ENCODE measurements around the gene MPP2. TPM values are rescaled to one million over a fixed set of nuclear protein-coding genes. Genes with fewer than 3 reads are reported as not detected.
A peak's percentile ranks its signal among the peaks of the same experiment; 100 is the strongest.

The MPP2 gene
- total RNA-seq, 6 donors from 2014 or later = 0.20 to 2.0 (median 0.74) TPM; not detected in 1

GRCh38 chr17:43882761-43883415 lies 24.4 kb downstream of the MPP2 start:
- Histone ChIP-seq H3K4me1 (peaks cover 0 to 8% (median 5%) of the 10 kb centered on the region in 4 donors), H3K27ac (no peak overlapping the region), H3K27me3 (no peaks in the 10 kb centered on the region), H3K4me3 (no peak overlapping the region), H3K36me3 (no peaks in the 10 kb centered on the region), H3K9me3 (no peaks in the 10 kb centered on the region)
- no peak for TF ChIP-seq POLR2AphosphoS5 (IDR thresholded peaks at IDR 0.05)
- no peak for TF ChIP-seq EP300 (IDR thresholded peaks at IDR 0.05)
- TF ChIP-seq CTCF (IDR thresholded peaks at IDR 0.05) = no peak
- TF ChIP-seq POLR2A (IDR thresholded peaks at IDR 0.05) = no peak
- no peak for DNase-seq
- WGBS, 2 donors = 90 to 98% methylated on average over 6 to 14 of the region's 14 CpGs
- no peak for ATAC-seq (ENCODE audit: low FRiP score in 2 of 2)

DNA sequence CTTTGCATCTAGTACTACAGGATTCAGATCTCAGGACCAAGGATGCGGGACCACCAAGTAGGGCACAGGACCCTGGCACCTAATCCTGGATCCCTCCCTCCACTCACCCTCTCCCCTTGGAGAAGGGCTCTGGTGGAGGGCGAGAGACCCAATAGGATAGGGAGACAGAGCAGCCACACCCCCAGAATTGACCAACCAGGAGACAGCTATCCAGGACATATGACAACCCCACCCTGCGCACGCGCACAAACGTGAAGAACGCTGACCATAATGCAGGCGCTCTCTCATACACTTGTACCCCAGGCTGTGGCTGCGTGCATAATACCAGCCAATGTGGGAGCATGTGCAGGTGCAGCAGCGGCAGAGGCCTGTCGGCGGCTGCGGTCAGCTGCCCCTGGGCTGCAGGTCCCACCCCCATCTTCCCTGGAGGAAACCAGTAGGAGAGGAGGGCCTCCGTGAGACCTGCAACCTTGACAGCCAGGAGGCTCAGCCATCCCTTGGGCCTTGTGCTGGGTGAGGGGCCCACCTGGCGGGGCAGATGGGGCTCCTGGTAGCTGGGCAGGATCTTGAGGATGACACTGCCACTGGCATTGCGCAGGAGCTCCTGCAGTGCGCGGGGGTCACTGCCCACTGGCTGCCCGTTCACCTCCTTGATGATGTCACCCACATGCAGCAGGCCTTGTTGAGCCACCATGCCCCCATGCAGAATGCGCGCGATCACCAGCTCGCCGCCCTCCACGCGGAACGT lies 25.4 kb downstream of the MPP2 start:
- no peak overlapping the region for H3K27ac ChIP-seq
- H3K9me3 ChIP-seq = no peaks in the 10 kb centered on the region
- peak in 1 of 2 donors; percentile 76 for DNase-seq
- no peaks in the 10 kb centered on the region for H3K27me3 ChIP-seq
- no peak overlapping the region for H3K4me3 ChIP-seq
- TF ChIP-seq EP300 (IDR thresholded peaks at IDR 0.05) = no peak
- TF ChIP-seq CTCF (IDR thresholded peaks at IDR 0.05) = no peak
- TF ChIP-seq POLR2A (IDR thresholded peaks at IDR 0.05) = no peak
- TF ChIP-seq POLR2AphosphoS5 (IDR thresholded peaks at IDR 0.05) = no peak
- 92 to 95% methylated on average over 16 to 22 of the region's 27 CpGs for WGBS, 2 donors
- ATAC-seq (ENCODE audit: low FRiP score in 2 of 2) = no peak
- H3K36me3 ChIP-seq = no peaks in the 10 kb centered on the region
- peaks cover 0 to 8% (median 5%) of the 10 kb centered on the region in 4 donors for H3K4me1 ChIP-seq

- Histone ChIP-seq H3K4me3 (no peak overlapping the region), H3K27me3 (no peaks in the 10 kb centered on the region), H3K4me1 (peaks cover 0 to 8% (median 5%) of the 10 kb centered on the region in 4 donors), H3K9me3 (no peaks in the 10 kb centered on the region), H3K36me3 (no peaks in the 10 kb centered on the region), H3K27ac (no peak overlapping the region)
- ATAC-seq (ENCODE audit: low FRiP score in 2 of 2) (no peak), DNase-seq (no peak)
- 93 to 96% methylated on average over 11 to 12 of the region's 12 CpGs for WGBS, 2 donors
- TF ChIP-seq POLR2AphosphoS5 (IDR thresholded peaks at IDR 0.05) = no peak
- TF ChIP-seq CTCF (IDR thresholded peaks at IDR 0.05) = no peak
- no peak for TF ChIP-seq EP300 (IDR thresholded peaks at IDR 0.05)
- no peak for TF ChIP-seq POLR2A (IDR thresholded peaks at IDR 0.05)
Measured at GRCh38 chr17:43881181-43881580, 26.2 kb downstream of the MPP2 start.

DNA sequence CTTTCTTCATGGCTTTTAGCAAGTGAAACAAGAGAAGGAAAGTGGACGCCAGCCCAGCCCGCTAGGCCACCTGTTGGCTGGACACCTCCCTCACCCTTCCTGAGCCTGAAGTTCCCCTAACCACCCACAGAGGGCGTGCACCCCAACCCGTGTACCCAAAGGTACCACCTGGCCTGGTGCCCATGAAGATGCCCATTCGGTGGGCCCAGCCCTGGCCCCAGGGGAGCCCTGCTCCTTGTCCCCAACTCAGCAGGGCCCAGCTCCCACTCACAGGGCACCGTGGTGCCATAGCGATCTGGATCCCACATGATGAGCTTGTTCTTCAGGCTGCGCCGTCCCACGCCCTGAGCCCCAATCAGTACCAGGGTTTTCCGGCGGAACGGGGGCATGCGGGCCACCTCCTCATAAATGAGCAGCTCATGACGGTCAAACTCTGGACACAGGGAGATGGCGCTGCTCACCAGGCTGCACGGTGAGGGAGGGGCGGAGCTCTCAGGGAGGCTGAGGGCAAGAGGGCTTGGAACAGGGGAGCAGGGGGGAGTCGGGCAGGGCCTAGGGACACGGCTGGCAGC lies 26.8 kb downstream of the MPP2 start:
- ATAC-seq (ENCODE audit: low FRiP score in 2 of 2) = peak in 1 of 2 donors; percentile 14
- peak; percentile 42 to 67 (median 62) for TF ChIP-seq CTCF (IDR thresholded peaks at IDR 0.05)
- no peak for TF ChIP-seq POLR2AphosphoS5 (IDR thresholded peaks at IDR 0.05)
- peaks cover 0 to 8% (median 5%) of the 10 kb centered on the region in 4 donors for H3K4me1 ChIP-seq
- WGBS, 2 donors = 61 to 84% methylated on average over 9 to 12 of the region's 20 CpGs
- no peaks in the 10 kb centered on the region for H3K36me3 ChIP-seq
- H3K27ac ChIP-seq = no peak overlapping the region
- H3K9me3 ChIP-seq = no peaks in the 10 kb centered on the region
- no peaks in the 10 kb centered on the region for H3K27me3 ChIP-seq
- no peak overlapping the region for H3K4me3 ChIP-seq
- peak in 1 of 2 donors; percentile 33 for DNase-seq
